Mesodermal cell (in vitro differentiated cells): ENCODE data around the gene HADHA.
"Not testable (repeated sequence)": the region's sequence is repeated elsewhere in the genome, so short reads cannot be mapped to it uniquely, and the experiment has no call there.

Experiments used
- H3K27ac ChIP-seq: 2 replicates; pipeline ENCODE4 v1.7.0; 2013; ENCODE audit warnings: mild to moderate bottlenecking, low read depth, low read length, moderate library complexity; ENCODE audit not compliant: severe bottlenecking
- H3K36me3 ChIP-seq: 2 replicates; pipeline ENCODE4 v1.7.1; 2013; ENCODE audit warnings: mild to moderate bottlenecking, low read length, moderate library complexity; ENCODE audit not compliant: control insufficient read depth, insufficient read depth
- H3K4me1 ChIP-seq: one replicate; pipeline ENCODE4 v1.7.1; 2013; ENCODE audit warnings: mild to moderate bottlenecking, low read length; ENCODE audit not compliant: insufficient read depth, control insufficient read depth, poor library complexity, severe bottlenecking
- H3K4me3 ChIP-seq: 2 replicates; pipeline ENCODE4 v1.7.0; 2013; ENCODE audit warnings: low read length, control low read depth, mild to moderate bottlenecking; ENCODE audit not compliant: insufficient read depth, poor library complexity, severe bottlenecking; ENCODE audit errors: extremely low read depth
- H3K9me3 ChIP-seq: 2 replicates; pipeline ENCODE4 v1.7.1; 2013; ENCODE audit warnings: mild to moderate bottlenecking, low read length, moderate library complexity; ENCODE audit not compliant: control insufficient read depth
- WGBS, 2 experiments: methylation state at CpG; one replicate each; pipeline ENCODE4 v1.1.5; 2013; ENCODE audit warnings: missing lambda C conversion rate in 2 of 2; ENCODE audit not compliant: insufficient coverage in 2 of 2; 5-methylcytosine and 5-hydroxymethylcytosine counted together

Gene HADHA

GRCh38 chr2:26174691-26175465 lies 69.6 kb downstream of the HADHA start:
- H3K27ac ChIP-seq: no peak overlapping the region
- peaks cover 7% of the 10 kb centered on the region for H3K4me1 ChIP-seq
- peak overlapping the region; percentile 44 for H3K4me3 ChIP-seq
- WGBS, 2 experiments: 74 to 78% methylated on average over 1 to 4 of the region's 10 CpGs
- no peaks in the 10 kb centered on the region for H3K9me3 ChIP-seq
- H3K36me3 ChIP-seq: peaks cover 3% of the 10 kb centered on the region

GRCh38 chr2:26173776-26174482 lies 70.5 kb downstream of the HADHA start:
- H3K9me3 ChIP-seq: no peaks in the 10 kb centered on the region
- peaks cover 2% of the 10 kb centered on the region for H3K4me1 ChIP-seq
- WGBS, 2 experiments: 16 to 20% methylated on average over 20 to 32 of the region's 46 CpGs
- peak overlapping the region; percentile 44 for H3K4me3 ChIP-seq
- H3K36me3 ChIP-seq: peaks cover 3% of the 10 kb centered on the region
- no peak overlapping the region for H3K27ac ChIP-seq

- Histone ChIP-seq H3K4me1 (peaks cover 2% of the 10 kb centered on the region), H3K27ac (no peak within 1 kb of the TSS), H3K36me3 (peaks cover 3% of the 10 kb centered on the region), H3K4me3 (peak within 1 kb of the TSS; percentile 44), H3K9me3 (no peaks in the 10 kb centered on the region)
- 0 to 1% methylated on average over 64 to 72 of the region's 102 CpGs for WGBS, 2 experiments
These were observed 71.3 kb downstream of the HADHA start, which contains the start of gene GAREM2 for GRCh38 chr2:26172871-26173775. TSS of gene GAREM2 (plus strand) at chr2:26173088. CDS start at chr2:26173221, 133 bp downstream.

- Histone ChIP-seq H3K27ac (no peak overlapping the region), H3K4me3 (peak overlapping the region; percentile 27), H3K9me3 (no peaks in the 10 kb centered on the region), H3K4me1 (peaks cover 2% of the 10 kb centered on the region), H3K36me3 (peaks cover 3% of the 10 kb centered on the region)
- WGBS, 2 experiments: 28 to 45% methylated on average over 27 to 38 of the region's 56 CpGs
These were observed 72.1 kb downstream of the HADHA start for GRCh38 chr2:26172189-26172870.

GRCh38 chr2:26170795-26171194 lies 73.6 kb downstream of the HADHA start:
- WGBS, 2 experiments: 89 to 93% methylated on average over 7 to 9 of the region's 9 CpGs

GRCh38 chr2:26169681-26170414 lies 74.6 kb downstream of the HADHA start:
- H3K4me3 ChIP-seq: no peak overlapping the region
- no peaks in the 10 kb centered on the region for H3K36me3 ChIP-seq
- 84% methylated on average over 8 to 11 of the region's 14 CpGs for WGBS, 2 experiments
- no peaks in the 10 kb centered on the region for H3K9me3 ChIP-seq
- no peak overlapping the region for H3K27ac ChIP-seq
- H3K4me1 ChIP-seq: peaks cover 2% of the 10 kb centered on the region

More at GRCh38 chr2:26170795-26171194, 73.6 kb downstream of the HADHA start:
- Histone ChIP-seq H3K4me1 (peaks cover 2% of the 10 kb centered on the region), H3K9me3 (no peaks in the 10 kb centered on the region), H3K4me3 (no peak overlapping the region), H3K36me3 (no peaks in the 10 kb centered on the region), H3K27ac (no peak overlapping the region)

- H3K4me1 ChIP-seq: peaks cover 2% of the 10 kb centered on the region
- H3K4me3 ChIP-seq: no peak overlapping the region
- H3K9me3 ChIP-seq: no peaks in the 10 kb centered on the region
- H3K36me3 ChIP-seq: no peaks in the 10 kb centered on the region
- 89% methylated on average over 5 of the region's 5 CpGs for WGBS, 2 experiments
- H3K27ac ChIP-seq: no peak overlapping the region
These were observed 75.2 kb downstream of the HADHA start for GRCh38 chr2:26169226-26169625.

- Histone ChIP-seq H3K27ac (no peak overlapping the region), H3K9me3 (no peaks in the 10 kb centered on the region), H3K4me3 (no peak overlapping the region), H3K4me1 (peaks cover 2% of the 10 kb centered on the region), H3K36me3 (no peaks in the 10 kb centered on the region)
- WGBS, 2 experiments: 94 to 100% methylated on average over 4 of the region's 4 CpGs
These were observed 75.6 kb downstream of the HADHA start for GRCh38 chr2:26168785-26169184.

GRCh38 chr2:26166541-26166940 lies 77.9 kb downstream of the HADHA start:
- H3K4me3 ChIP-seq, H3K9me3 ChIP-seq, H3K36me3 ChIP-seq, H3K27ac ChIP-seq, H3K4me1 ChIP-seq: not testable (repeated sequence)
- 100% methylated on average over 1 of the region's 6 CpGs for WGBS, 2 experiments
